Coronary artery (tissue), 2 donors: ENCODE measurements around the gene GADD45G.

Experiments
- DNase-seq: peaks from one replicate; pipeline ENCODE4 v3.0.0-alpha.2; 2017; ENCODE audit warnings: low spot score
- H3K27ac ChIP-seq, 2 donors: fragments of 200-600 bp; sonication (generic); one replicate each; pipeline ENCODE4 v1.5.1; 2016 to 2019
- H3K4me3 ChIP-seq: fragments of 200-600 bp; sonication (generic); 2 replicates; pipeline ENCODE4 v1.5.1; 2016; ENCODE audit warnings: mild to moderate bottlenecking, moderate library complexity
- CTCF ChIP-seq: fragments of 200-600 bp; sonication (generic); IDR thresholded peaks from one replicate; pipeline ENCODE4 v1.5.1; 2019; ENCODE audit warnings: antibody characterized with exemption

Gene GADD45G

GRCh38 chr9:89592963-89593726, 11.7 kb upstream of the GADD45G start:
- H3K27ac ChIP-seq = no peak overlapping the region
- no peak for DNase-seq

GRCh38 chr9:89593727-89594427, 10.9 kb upstream of the GADD45G start:
- H3K27ac ChIP-seq = no peak overlapping the region
- H3K4me3 ChIP-seq = no peak overlapping the region
- TF ChIP-seq CTCF = no peak
- DNase-seq = no peak

More at GRCh38 chr9:89592963-89593726, 11.7 kb upstream of the GADD45G start:
- H3K4me3 ChIP-seq = no peak overlapping the region
- no peak for TF ChIP-seq CTCF

GRCh38 chr9:89594811-89595550, 9.8 kb upstream of the GADD45G start:
- DNase-seq = no peak
- Histone ChIP-seq H3K4me3 (no peak overlapping the region), H3K27ac (no peak overlapping the region)
- no peak for TF ChIP-seq CTCF

- DNase-seq = no peak
- no peak for TF ChIP-seq CTCF
Observed at GRCh38 chr9:89595646-89596045, 9.2 kb upstream of the GADD45G start.

GRCh38 chr9:89596937-89597555, 7.8 kb upstream of the GADD45G start:
- Histone ChIP-seq H3K4me3 (no peak overlapping the region), H3K27ac (no peak overlapping the region)
- DNase-seq = no peak
- TF ChIP-seq CTCF = no peak

More at GRCh38 chr9:89595646-89596045, 9.2 kb upstream of the GADD45G start:
- Histone ChIP-seq H3K27ac (no peak overlapping the region), H3K4me3 (no peak overlapping the region)

GRCh38 chr9:89597711-89598362, 7.0 kb upstream of the GADD45G start:
- Histone ChIP-seq H3K27ac (no peak overlapping the region), H3K4me3 (no peak overlapping the region)
- DNase-seq = no peak
- TF ChIP-seq CTCF = peak; percentile 63
